GM10248 (cell line): Measurements from ENCODE around the gene UCK2.

ENCODE experiments used
- CTCF ChIA-PET: fragments of 300-600 bp; sonication (Branson Sonifier 250); formaldehyde crosslinking; extraction: SDS; loops from one replicate; lab custom pipeline; 2021; ENCODE audit warnings: antibody characterized with exemption; lab: Yijun Ruan, JAX
- POLR2A ChIA-PET: fragments of 350-650 bp; sonication (Branson Sonifier 250); formaldehyde crosslinking; extraction: SDS; loops from one replicate; lab custom pipeline; 2020; ENCODE audit warnings: antibody characterized with exemption; lab: Yijun Ruan, JAX
- DNase-seq: peaks from one replicate; pipeline ENCODE4 v3.0.0; 2012; ENCODE audit errors: extremely low spot score
- CTCF ChIP-seq: IDR thresholded peaks from 2 replicates; pipeline ENCODE4 v1.5.1; 2012; ENCODE audit warnings: mild to moderate bottlenecking, low read depth; ENCODE audit errors: extremely low read depth, missing control alignments, control extremely low read depth

The UCK2 gene

DNA sequence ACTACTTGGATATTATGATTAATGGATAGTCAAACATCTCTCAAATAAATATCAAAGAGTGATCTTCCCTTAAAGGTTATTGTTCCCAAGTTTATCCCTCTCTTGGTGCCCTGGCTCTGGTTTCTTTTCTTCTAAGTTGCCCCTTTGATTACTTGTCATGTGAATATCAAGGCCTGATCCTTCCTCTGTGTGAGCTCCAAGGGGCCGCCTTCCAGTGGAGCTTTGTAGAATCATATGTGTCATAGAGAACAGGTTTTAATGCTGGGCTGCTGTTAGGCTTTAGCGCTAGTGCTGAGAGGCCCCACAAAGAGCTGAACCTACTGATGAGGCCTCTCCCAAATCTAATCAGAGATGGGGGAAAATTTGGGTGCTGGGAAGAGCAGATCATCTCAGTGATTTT lies 25.5 kb downstream of the UCK2 start:
- no peak for TF ChIP-seq CTCF
- CTCF ChIA-PET: interaction anchor here (1.5 to 1.7 kb wide), 2 partner anchors 11 to 31 kb away, joined by 4 to 5 read pairs; no protein-coding TSS in a partner anchor
- POLR2A ChIA-PET: no interaction called here
- DNase-seq: no peak

GRCh38 chr1:165853528-165854075 lies 26.2 kb downstream of the UCK2 start:
- ChIA-PET CTCF (interaction anchor here (1.5 kb wide), 1 partner anchor 12 kb away, joined by 4 read pairs; no protein-coding TSS in a partner anchor), POLR2A (no interaction called here)
- TF ChIP-seq CTCF: no peak
- no peak for DNase-seq

- CTCF ChIA-PET: interaction anchor here (0.9 to 1.6 kb wide), 4 partner anchors 10 to 121 kb away, joined by 3 to 5 read pairs (median 4); no protein-coding TSS in a partner anchor
- POLR2A ChIA-PET: no interaction called here
- no peak for DNase-seq
- TF ChIP-seq CTCF: no peak
These were observed 26.9 kb downstream of the UCK2 start for GRCh38 chr1:165854101-165854845.

DNA sequence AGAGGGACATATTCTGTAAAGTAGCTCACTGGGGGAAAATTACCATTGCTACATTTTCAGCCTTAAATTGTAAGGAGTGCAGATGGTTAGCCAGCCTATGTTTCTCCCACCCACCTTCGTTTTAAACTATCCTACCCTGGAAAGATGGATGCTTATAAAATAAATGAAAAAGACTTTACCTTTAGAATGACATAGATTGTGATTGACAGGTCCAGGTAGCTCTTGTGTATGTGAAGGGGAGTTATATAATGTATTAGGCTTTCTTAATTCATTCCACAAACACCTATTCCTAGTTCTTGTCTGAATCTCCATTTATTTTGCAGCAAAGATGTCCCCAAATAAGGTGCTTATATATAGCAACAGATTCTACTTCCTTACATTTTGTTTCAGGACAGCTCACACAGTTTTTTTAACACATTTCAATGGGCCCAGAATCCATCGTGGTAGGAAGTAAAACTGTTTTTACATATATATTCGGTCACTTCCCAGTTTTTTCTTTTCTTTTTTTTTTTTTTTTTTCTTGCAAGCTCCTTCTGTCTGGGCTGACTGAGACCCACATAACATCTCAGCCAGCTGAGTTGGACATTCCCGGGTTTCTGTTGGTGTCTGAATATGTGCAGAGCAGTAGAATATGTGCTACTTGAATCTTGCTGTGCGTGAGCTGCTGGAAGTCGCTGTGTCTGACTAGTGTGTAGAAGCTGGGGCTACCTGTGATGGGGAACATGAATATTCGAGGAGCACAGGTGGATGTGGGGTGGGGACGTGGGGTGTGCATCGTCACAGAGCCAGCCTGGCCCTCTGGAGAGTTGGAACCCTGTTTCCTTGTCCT lies 27.8 kb downstream of the UCK2 start:
- no peak for TF ChIP-seq CTCF
- DNase-seq: no peak
- POLR2A ChIA-PET: no interaction called here
- CTCF ChIA-PET: interaction anchor here (0.9 to 1.6 kb wide), 8 partner anchors 8 to 121 kb away, joined by 3 to 5 read pairs (median 4); no protein-coding TSS in a partner anchor

DNA sequence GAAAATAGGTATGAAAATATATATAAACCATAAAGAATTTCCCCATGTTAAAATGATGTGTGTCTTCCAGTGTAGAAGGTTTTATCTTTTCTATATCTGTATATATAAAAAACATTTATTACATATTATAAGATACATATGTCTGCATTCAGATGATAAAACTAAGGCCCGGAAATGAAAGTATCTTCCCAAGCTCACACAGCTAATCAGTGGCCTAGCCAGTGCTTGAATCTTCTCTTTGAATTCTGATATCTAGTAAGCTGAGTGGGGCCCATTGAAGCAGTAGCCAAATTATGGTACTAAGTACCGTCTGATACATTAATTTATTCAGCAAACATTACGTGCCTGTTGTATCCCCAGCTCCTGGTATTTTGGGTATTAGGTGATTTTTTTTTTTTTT lies 28.6 kb downstream of the UCK2 start:
- ChIA-PET POLR2A (interaction anchor here (0.5 kb wide), 1 partner anchor 152 kb away, joined by 4 read pairs; no protein-coding TSS in a partner anchor), CTCF (interaction anchor here (0.7 to 1.6 kb wide), 9 partner anchors 9 to 122 kb away, joined by 3 to 5 read pairs (median 4); no protein-coding TSS in a partner anchor)
- DNase-seq: no peak
- TF ChIP-seq CTCF: no peak

DNA sequence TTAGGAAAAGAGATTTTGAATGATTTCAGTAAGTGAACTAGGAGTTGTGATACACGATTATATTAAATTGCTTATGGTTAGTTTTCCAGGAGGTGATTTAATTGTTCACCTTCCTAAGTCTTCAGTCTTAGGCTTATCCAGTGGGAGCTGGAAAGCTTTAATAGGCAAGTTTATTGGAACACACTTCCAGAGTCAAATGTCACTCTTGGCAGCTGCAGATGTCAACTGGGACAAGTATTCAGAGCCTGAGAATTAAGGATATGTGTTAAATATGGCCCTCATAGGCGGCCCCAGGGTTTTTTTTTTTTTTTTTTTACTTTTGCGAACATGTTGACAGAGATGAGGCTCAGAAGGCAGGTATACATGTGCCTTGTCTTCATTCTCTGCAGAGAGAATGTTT lies 29.2 kb downstream of the UCK2 start:
- DNase-seq: no peak
- POLR2A ChIA-PET: interaction anchor here (0.5 to 0.6 kb wide), 2 partner anchors 14 to 153 kb away, joined by 3 to 4 read pairs; no protein-coding TSS in a partner anchor
- TF ChIP-seq CTCF: no peak
- CTCF ChIA-PET: interaction anchor here (0.7 to 1.4 kb wide), 6 partner anchors 11 to 463 kb away, joined by 3 to 4 read pairs (median 3); no protein-coding TSS in a partner anchor
